Sigmoid colon (tissue), 3 donors: ENCODE results near the gene EXTL1.

ENCODE experiments used
- POLR2A ChIP-seq, 2 donors: fragments of 450-650 bp; IDR thresholded peaks; one replicate each; pipeline ENCODE4 v1.6.1; 2016; ENCODE audit warnings: antibody characterized with exemption in 2 of 2, mild to moderate bottlenecking in 2 of 2, moderate library complexity in 2 of 2
- TF ChIP-seq, protein P1 (sequence below), 4 experiments: fragments of 450-650 bp in 3 of 4; fragments of 200-600 bp in 1 of 4; IDR thresholded peaks; one replicate each; pipeline ENCODE4 v1.5.1; 2016 to 2019; ENCODE audit warnings: antibody characterized with exemption in 4 of 4, mild to moderate bottlenecking in 3 of 4, moderate library complexity in 2 of 4

- TF ChIP-seq, protein P1, sequence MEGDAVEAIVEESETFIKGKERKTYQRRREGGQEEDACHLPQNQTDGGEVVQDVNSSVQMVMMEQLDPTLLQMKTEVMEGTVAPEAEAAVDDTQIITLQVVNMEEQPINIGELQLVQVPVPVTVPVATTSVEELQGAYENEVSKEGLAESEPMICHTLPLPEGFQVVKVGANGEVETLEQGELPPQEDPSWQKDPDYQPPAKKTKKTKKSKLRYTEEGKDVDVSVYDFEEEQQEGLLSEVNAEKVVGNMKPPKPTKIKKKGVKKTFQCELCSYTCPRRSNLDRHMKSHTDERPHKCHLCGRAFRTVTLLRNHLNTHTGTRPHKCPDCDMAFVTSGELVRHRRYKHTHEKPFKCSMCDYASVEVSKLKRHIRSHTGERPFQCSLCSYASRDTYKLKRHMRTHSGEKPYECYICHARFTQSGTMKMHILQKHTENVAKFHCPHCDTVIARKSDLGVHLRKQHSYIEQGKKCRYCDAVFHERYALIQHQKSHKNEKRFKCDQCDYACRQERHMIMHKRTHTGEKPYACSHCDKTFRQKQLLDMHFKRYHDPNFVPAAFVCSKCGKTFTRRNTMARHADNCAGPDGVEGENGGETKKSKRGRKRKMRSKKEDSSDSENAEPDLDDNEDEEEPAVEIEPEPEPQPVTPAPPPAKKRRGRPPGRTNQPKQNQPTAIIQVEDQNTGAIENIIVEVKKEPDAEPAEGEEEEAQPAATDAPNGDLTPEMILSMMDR (IDR thresholded peaks at IDR 0.05) = no peak
- TF ChIP-seq POLR2A (IDR thresholded peaks at IDR 0.05) = no peak
Measured at GRCh38 chr1:26072305-26072704, 50.7 kb downstream of the EXTL1 start.
